Measurements from ENCODE around the gene TNNC2. TPM values are rescaled to one million over a fixed set of nuclear protein-coding genes. Genes with fewer than 3 reads are reported as not detected.

Gene TNNC2
- total and polyA plus RNA-seq, 9 of the 15 experiments (the other 6 are each of a cell fraction or from before 2014, with no cell fraction given): not detected

DNA sequence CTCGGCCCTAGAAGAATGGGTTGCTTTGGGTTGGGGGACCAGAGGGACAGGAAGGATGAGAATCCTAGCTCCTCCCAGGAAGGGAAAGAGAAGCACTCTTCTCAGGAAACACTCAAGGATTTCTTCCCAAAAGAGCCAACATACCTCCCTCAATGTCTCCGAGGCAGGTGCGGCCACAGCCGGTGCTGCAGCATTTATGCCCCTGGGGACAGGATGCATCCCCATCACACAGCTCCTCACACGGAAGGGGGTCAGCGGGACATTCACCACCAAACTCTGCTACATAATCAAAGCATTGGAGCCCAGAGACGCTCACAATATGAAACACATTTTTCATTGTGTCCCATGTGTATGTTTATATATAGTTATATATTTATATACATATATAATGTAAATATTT, 50.2 kb downstream of the TNNC2 start:
- DNase-seq (ENCODE audit: extremely low read depth in 1 of 4, low spot score in 3 of 4) (no peak), FAIRE-seq (no peak), ATAC-seq (no peak)
- H3K27me3 ChIP-seq (ENCODE audit: control insufficient read depth in 2 of 2, insufficient read depth in 2 of 2, low read length in 2 of 2): peaks cover 5 to 8% of the 10 kb centered on the region in 2 experiments
- CTCF ChIA-PET (ENCODE audit: low intra/inter-chr PET ratio): no interaction called here
- BruUV-seq (replicated peaks): no TSS peak
- H3K4me1 ChIP-seq (replicated peaks in 1 of 2; ENCODE audit: control insufficient read depth in 2 of 2, insufficient read depth in 2 of 2, low read length in 2 of 2): peaks cover 0 to 17% of the 10 kb centered on the region in 2 experiments; a peak in 3 of 5 replicates
- H3K4me3 ChIP-seq: no peak overlapping the region
- H3K9me3 ChIP-seq (replicated peaks; ENCODE audit: control insufficient read depth, insufficient read depth, low read depth, low read length): no peaks in the 10 kb centered on the region
- 40% methylated on average over 7 of the region's 7 CpGs for WGBS (ENCODE audit: insufficient coverage, low coverage, missing lambda C conversion rate)
- no peak overlapping the region for H2AFZ ChIP-seq (ENCODE audit: low read depth, low read length)
- H3K9me1 ChIP-seq (ENCODE audit: control insufficient read depth, insufficient read depth, low read length): no peaks in the 10 kb centered on the region
- no peaks in the 10 kb centered on the region for H3K79me2 ChIP-seq (ENCODE audit: control insufficient read depth, insufficient read depth, low read length)
- H3K4me2 ChIP-seq (ENCODE audit: insufficient read depth, low read length): no peak overlapping the region
- POLR2A ChIA-PET: no interaction called here
- H3K36me3 ChIP-seq (ENCODE audit: control insufficient read depth, insufficient read depth, low read length): no peaks in the 10 kb centered on the region
- H4K20me1 ChIP-seq (replicated peaks; ENCODE audit: control insufficient read depth, insufficient read depth, low read length): no peaks in the 10 kb centered on the region
- TF ChIP-seq IFI16 (CRISPR knock-in tag; IDR thresholded peaks at IDR 0.05): no peak
- TF ChIP-seq, protein P1, sequence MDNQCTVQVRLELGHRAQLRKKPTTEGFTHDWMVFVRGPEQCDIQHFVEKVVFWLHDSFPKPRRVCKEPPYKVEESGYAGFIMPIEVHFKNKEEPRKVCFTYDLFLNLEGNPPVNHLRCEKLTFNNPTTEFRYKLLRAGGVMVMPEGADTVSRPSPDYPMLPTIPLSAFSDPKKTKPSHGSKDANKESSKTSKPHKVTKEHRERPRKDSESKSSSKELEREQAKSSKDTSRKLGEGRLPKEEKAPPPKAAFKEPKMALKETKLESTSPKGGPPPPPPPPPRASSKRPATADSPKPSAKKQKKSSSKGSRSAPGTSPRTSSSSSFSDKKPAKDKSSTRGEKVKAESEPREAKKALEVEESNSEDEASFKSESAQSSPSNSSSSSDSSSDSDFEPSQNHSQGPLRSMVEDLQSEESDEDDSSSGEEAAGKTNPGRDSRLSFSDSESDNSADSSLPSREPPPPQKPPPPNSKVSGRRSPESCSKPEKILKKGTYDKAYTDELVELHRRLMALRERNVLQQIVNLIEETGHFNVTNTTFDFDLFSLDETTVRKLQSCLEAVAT (IDR thresholded peaks at IDR 0.05): no peak
- no peak for TF ChIP-seq KHSRP (IDR thresholded peaks at IDR 0.05)
- no peak for TF ChIP-seq HDAC6 (IDR thresholded peaks at IDR 0.05; ENCODE audit: low read depth, low read length)
- TF ChIP-seq, protein P2, sequence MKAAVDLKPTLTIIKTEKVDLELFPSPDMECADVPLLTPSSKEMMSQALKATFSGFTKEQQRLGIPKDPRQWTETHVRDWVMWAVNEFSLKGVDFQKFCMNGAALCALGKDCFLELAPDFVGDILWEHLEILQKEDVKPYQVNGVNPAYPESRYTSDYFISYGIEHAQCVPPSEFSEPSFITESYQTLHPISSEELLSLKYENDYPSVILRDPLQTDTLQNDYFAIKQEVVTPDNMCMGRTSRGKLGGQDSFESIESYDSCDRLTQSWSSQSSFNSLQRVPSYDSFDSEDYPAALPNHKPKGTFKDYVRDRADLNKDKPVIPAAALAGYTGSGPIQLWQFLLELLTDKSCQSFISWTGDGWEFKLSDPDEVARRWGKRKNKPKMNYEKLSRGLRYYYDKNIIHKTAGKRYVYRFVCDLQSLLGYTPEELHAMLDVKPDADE (conservative IDR thresholded peaks at IDR 0.05; ENCODE audit: control insufficient read depth, low read depth, low read length): no peak
- no peak for TF ChIP-seq HSF4 (CRISPR knock-in tag; IDR thresholded peaks at IDR 0.05; ENCODE audit: borderline replicate concordance)
- TF ChIP-seq, protein P3, sequence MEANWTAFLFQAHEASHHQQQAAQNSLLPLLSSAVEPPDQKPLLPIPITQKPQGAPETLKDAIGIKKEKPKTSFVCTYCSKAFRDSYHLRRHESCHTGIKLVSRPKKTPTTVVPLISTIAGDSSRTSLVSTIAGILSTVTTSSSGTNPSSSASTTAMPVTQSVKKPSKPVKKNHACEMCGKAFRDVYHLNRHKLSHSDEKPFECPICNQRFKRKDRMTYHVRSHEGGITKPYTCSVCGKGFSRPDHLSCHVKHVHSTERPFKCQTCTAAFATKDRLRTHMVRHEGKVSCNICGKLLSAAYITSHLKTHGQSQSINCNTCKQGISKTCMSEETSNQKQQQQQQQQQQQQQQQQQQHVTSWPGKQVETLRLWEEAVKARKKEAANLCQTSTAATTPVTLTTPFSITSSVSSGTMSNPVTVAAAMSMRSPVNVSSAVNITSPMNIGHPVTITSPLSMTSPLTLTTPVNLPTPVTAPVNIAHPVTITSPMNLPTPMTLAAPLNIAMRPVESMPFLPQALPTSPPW (CRISPR knock-in tag; IDR thresholded peaks at IDR 0.05): no peak
- TF ChIP-seq CC2D1A (IDR thresholded peaks at IDR 0.05): no peak
- TF ChIP-seq NONO (IDR thresholded peaks at IDR 0.05; ENCODE audit: low read depth in 2 of 2, low read length in 1 of 2): no peak
- no peak for TF ChIP-seq THRAP3 (IDR thresholded peaks at IDR 0.05; ENCODE audit: borderline replicate concordance)
- TF ChIP-seq E2F3 (CRISPR knock-in tag; IDR thresholded peaks at IDR 0.05): no peak
- TF ChIP-seq ZNF232 (CRISPR knock-in tag; IDR thresholded peaks at IDR 0.05): no peak
- TF ChIP-seq, protein P4, sequence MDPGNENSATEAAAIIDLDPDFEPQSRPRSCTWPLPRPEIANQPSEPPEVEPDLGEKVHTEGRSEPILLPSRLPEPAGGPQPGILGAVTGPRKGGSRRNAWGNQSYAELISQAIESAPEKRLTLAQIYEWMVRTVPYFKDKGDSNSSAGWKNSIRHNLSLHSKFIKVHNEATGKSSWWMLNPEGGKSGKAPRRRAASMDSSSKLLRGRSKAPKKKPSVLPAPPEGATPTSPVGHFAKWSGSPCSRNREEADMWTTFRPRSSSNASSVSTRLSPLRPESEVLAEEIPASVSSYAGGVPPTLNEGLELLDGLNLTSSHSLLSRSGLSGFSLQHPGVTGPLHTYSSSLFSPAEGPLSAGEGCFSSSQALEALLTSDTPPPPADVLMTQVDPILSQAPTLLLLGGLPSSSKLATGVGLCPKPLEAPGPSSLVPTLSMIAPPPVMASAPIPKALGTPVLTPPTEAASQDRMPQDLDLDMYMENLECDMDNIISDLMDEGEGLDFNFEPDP (CRISPR knock-in tag; IDR thresholded peaks at IDR 0.05): no peak
- TF ChIP-seq TBL1XR1 (IDR thresholded peaks at IDR 0.05; ENCODE audit: low read length in 2 of 2): no peak
- no peak for TF ChIP-seq CCAR2 (IDR thresholded peaks at IDR 0.05; ENCODE audit: low read depth, low read length)
- in situ Hi-C loops (cut with MboI) (loop anchor here (10.0 kb wide), 1 partner anchor 322 kb away; no protein-coding TSS in a partner anchor), intact Hi-C loops (cut with micrococcal nuclease) (no loop called here)
- H3K9ac ChIP-seq (ENCODE audit: insufficient read depth in 1 of 2, low read depth in 2 of 2, low read length in 2 of 2): no peak overlapping the region
- H3K27ac ChIP-seq (ENCODE audit: extremely low read depth, low read depth, low read length): no peak overlapping the region

All from K562 (cell line).